MCF 10A (cell line): ENCODE measurements around the gene MAPK13. TPM values are rescaled to one million over a fixed set of nuclear protein-coding genes. Genes with fewer than 3 reads are reported as not detected.

Experiments used
- BruUV-seq: library from RNA; stranded (reverse); fragments of 400-500 nt; replicated peaks from 2 replicates; lab custom pipeline; 2021; lab: Mats Ljungman, UMichigan
- CTCF ChIA-PET: fragments of 300-600 bp; sonication (Branson Sonifier 250); formaldehyde crosslinking; extraction: SDS; loops from one replicate; lab custom pipeline; 2021; ENCODE audit warnings: antibody characterized with exemption, inconsistent platforms; lab: Yijun Ruan, JAX
- POLR2A ChIA-PET: fragments of 300-600, 350-650 bp; sonication (Branson Sonifier 250); formaldehyde crosslinking; extraction: SDS; loops from one replicate; lab custom pipeline; 2020; ENCODE audit warnings: antibody characterized with exemption, inconsistent platforms; lab: Yijun Ruan, JAX
- DNase-seq: peaks from one replicate; pipeline ENCODE4 v3.0.0-alpha.2; 2018; ENCODE audit not compliant: unreplicated experiment
- H3K27ac Mint-ChIP-seq: one replicate; pipeline ENCODE4 v1.8.0; 2022; ENCODE audit warnings: mild to moderate bottlenecking, low read depth, mixed read lengths; ENCODE audit not compliant: unreplicated experiment
- H3K27me3 Mint-ChIP-seq: one replicate; pipeline ENCODE4 v1.8.0; 2022; ENCODE audit warnings: mixed read lengths; ENCODE audit not compliant: insufficient read depth, unreplicated experiment
- H3K36me3 Mint-ChIP-seq: one replicate; pipeline ENCODE4 v1.8.0; 2022; ENCODE audit warnings: mild to moderate bottlenecking, moderate library complexity, mixed read lengths; ENCODE audit not compliant: insufficient read depth, unreplicated experiment
- H3K4me1 Mint-ChIP-seq: one replicate; pipeline ENCODE4 v1.8.0; 2022; ENCODE audit warnings: mixed read lengths; ENCODE audit not compliant: insufficient read depth, unreplicated experiment
- H3K4me3 Mint-ChIP-seq: one replicate; pipeline ENCODE4 v1.8.0; 2022; ENCODE audit warnings: mild to moderate bottlenecking, moderate library complexity, mixed read lengths; ENCODE audit not compliant: unreplicated experiment
- H3K9me3 Mint-ChIP-seq: one replicate; pipeline ENCODE4 v1.8.0; 2022; ENCODE audit warnings: mixed read lengths; ENCODE audit not compliant: unreplicated experiment
- CTCF ChIP-seq: fragments of 200-600 bp; IDR thresholded peaks from one replicate; pipeline ENCODE4 v1.8.0; 2022; ENCODE audit warnings: antibody characterized with exemption, mild to moderate bottlenecking; ENCODE audit not compliant: unreplicated experiment
- intact Hi-C: fragments of 100-400 bp; cut with micrococcal nuclease; formaldehyde crosslinking; loops from 2 replicates; pipeline ENCODE4 v1.14.1; 2022
- total RNA-seq: library from RNA; stranded (reverse); gene quantifications from 2 replicates; pipeline ENCODE4 v1.2.3, GENCODE V29; 2022

Gene MAPK13
- total RNA-seq, 1 experiment from 2014 or later = 5.5 TPM

- H3K4me1 Mint-ChIP-seq = no peaks in the 10 kb centered on the region
- H3K27me3 Mint-ChIP-seq = no peaks in the 10 kb centered on the region
- H3K27ac Mint-ChIP-seq = no peak overlapping the region
- BruUV-seq = no TSS peak
- ChIA-PET POLR2A (interaction anchor here (1.2 kb wide), 1 partner anchor 72 kb away, joined by 3 read pairs; no protein-coding TSS in a partner anchor), CTCF (interaction anchor here (1.1 kb wide), 1 partner anchor 260 kb away, joined by 3 read pairs; no protein-coding TSS in a partner anchor)
- TF ChIP-seq CTCF = no peak
- no peak for DNase-seq
- intact Hi-C loops = loop anchor here (10.0 kb wide), 2 partner anchors 185 to 345 kb away; no protein-coding TSS in a partner anchor
- no peak overlapping the region for H3K4me3 Mint-ChIP-seq
- no peaks in the 10 kb centered on the region for H3K9me3 Mint-ChIP-seq
- H3K36me3 Mint-ChIP-seq = peaks cover 40% of the 10 kb centered on the region
Observed at GRCh38 chr6:36099869-36100483, 30.3 kb upstream of the MAPK13 start.

GRCh38 chr6:36101691-36102090, 28.6 kb upstream of the MAPK13 start:
- H3K4me3 Mint-ChIP-seq = no peak overlapping the region
- no peaks in the 10 kb centered on the region for H3K9me3 Mint-ChIP-seq
- TF ChIP-seq CTCF = no peak
- peaks cover 49% of the 10 kb centered on the region for H3K36me3 Mint-ChIP-seq
- DNase-seq = no peak
- H3K27me3 Mint-ChIP-seq = no peaks in the 10 kb centered on the region
- intact Hi-C loops = no loop called here
- no peaks in the 10 kb centered on the region for H3K4me1 Mint-ChIP-seq
- no peak overlapping the region for H3K27ac Mint-ChIP-seq
- ChIA-PET CTCF (no interaction called here), POLR2A (no interaction called here)
- BruUV-seq = no TSS peak

- ChIA-PET POLR2A (interaction anchor here (1.0 to 1.1 kb wide), 2 partner anchors 10 to 12 kb away, joined by 3 read pairs; no protein-coding TSS in a partner anchor), CTCF (interaction anchor here (0.7 to 3.8 kb wide), 3 partner anchors 7 to 248 kb away, joined by 3 to 35 read pairs (median 3); partner anchors contain the start of gene MAPK14)
- intact Hi-C loops = no loop called here
- Mint-ChIP-seq H3K4me1 (no peaks in the 10 kb centered on the region), H3K9me3 (no peaks in the 10 kb centered on the region), H3K36me3 (peaks cover 55% of the 10 kb centered on the region), H3K27ac (no peak overlapping the region), H3K27me3 (no peaks in the 10 kb centered on the region), H3K4me3 (no peak overlapping the region)
- DNase-seq = no peak
- TF ChIP-seq CTCF = no peak
- no TSS peak for BruUV-seq
Observed at GRCh38 chr6:36102853-36103252, 27.5 kb upstream of the MAPK13 start.

GRCh38 chr6:36104836-36105235, 25.5 kb upstream of the MAPK13 start:
- no peak for DNase-seq
- no peak overlapping the region for H3K4me3 Mint-ChIP-seq
- H3K36me3 Mint-ChIP-seq = peaks cover 66% of the 10 kb centered on the region
- POLR2A ChIA-PET = interaction anchor here (0.8 to 1.2 kb wide), 3 partner anchors 8 to 16 kb away, joined by 3 to 4 read pairs (median 3); no protein-coding TSS in a partner anchor
- intact Hi-C loops = no loop called here
- BruUV-seq = no TSS peak
- no peaks in the 10 kb centered on the region for H3K9me3 Mint-ChIP-seq
- H3K27me3 Mint-ChIP-seq = no peaks in the 10 kb centered on the region
- no peak for TF ChIP-seq CTCF
- H3K4me1 Mint-ChIP-seq = no peaks in the 10 kb centered on the region
- CTCF ChIA-PET = interaction anchor here (0.7 to 3.8 kb wide), 4 partner anchors 9 to 364 kb away, joined by 3 to 35 read pairs (median 6); no protein-coding TSS in a partner anchor
- no peak overlapping the region for H3K27ac Mint-ChIP-seq
